ENCODE data around the gene OSBPL5.

OSBPL5 gene

GRCh38 chr11:3051196-3052108, 113.7 kb downstream of the OSBPL5 start:
- no peak for TF ChIP-seq CTCF (IDR thresholded peaks at IDR 0.05; ENCODE audit: insufficient read depth, low read length, missing control alignments)
- no peak for DNase-seq (ENCODE audit: low read depth, low spot score)
- ChIA-PET POLR2A (interaction anchor here (1.0 kb wide), 1 partner anchor 61 kb away, joined by 3 read pairs; no protein-coding TSS in a partner anchor), CTCF (interaction anchor here (7.4 to 10.8 kb wide), 2 partner anchors 16 to 37 kb away, joined by 77 to 109 read pairs; no protein-coding TSS in a partner anchor)
- H3K4me3 ChIP-seq (ENCODE audit: low read depth, low read length) = no peak overlapping the region

GRCh38 chr11:3050386-3051195, 114.5 kb downstream of the OSBPL5 start:
- CTCF ChIA-PET = interaction anchor here (7.4 to 10.8 kb wide), 2 partner anchors 15 to 38 kb away, joined by 77 to 109 read pairs; no protein-coding TSS in a partner anchor
- POLR2A ChIA-PET = no interaction called here
- no peak overlapping the region for H3K4me3 ChIP-seq (ENCODE audit: low read depth, low read length)
- no peak for TF ChIP-seq CTCF (IDR thresholded peaks at IDR 0.05; ENCODE audit: insufficient read depth, low read length, missing control alignments)
- no peak for DNase-seq (ENCODE audit: low read depth, low spot score)

- peak; percentile 53 for TF ChIP-seq CTCF (IDR thresholded peaks at IDR 0.05; ENCODE audit: insufficient read depth, low read length, missing control alignments)
- ChIA-PET POLR2A (no interaction called here), CTCF (interaction anchor here (1.0 to 10.8 kb wide), 6 partner anchors 10 to 39 kb away, joined by 3 to 109 read pairs (median 4); no protein-coding TSS in a partner anchor)
- peak overlapping the region; percentile 41 for H3K4me3 ChIP-seq (ENCODE audit: low read depth, low read length)
- DNase-seq (ENCODE audit: low read depth, low spot score) = peak; percentile 79
Observed at GRCh38 chr11:3049430-3050243, 115.5 kb downstream of the OSBPL5 start.

- DNase-seq (ENCODE audit: low read depth, low spot score) = no peak
- CTCF ChIA-PET = interaction anchor here (1.7 to 10.8 kb wide), 3 partner anchors 8 to 41 kb away, joined by 5 to 109 read pairs (median 77); no protein-coding TSS in a partner anchor
- POLR2A ChIA-PET = interaction anchor here (0.7 kb wide), 1 partner anchor 10 kb away, joined by 4 read pairs; no protein-coding TSS in a partner anchor
- H3K4me3 ChIP-seq (ENCODE audit: low read depth, low read length) = no peak overlapping the region
- no peak for TF ChIP-seq CTCF (IDR thresholded peaks at IDR 0.05; ENCODE audit: insufficient read depth, low read length, missing control alignments)
Observed at GRCh38 chr11:3047637-3048036, 117.5 kb downstream of the OSBPL5 start.

- no peak for DNase-seq (ENCODE audit: low read depth, low spot score)
- POLR2A ChIA-PET = interaction anchor here (1.3 kb wide), 1 partner anchor 11 kb away, joined by 7 read pairs; the partner anchor contains the start of gene CARS1
Observed at GRCh38 chr11:3046641-3047040, 118.5 kb downstream of the OSBPL5 start.

More at GRCh38 chr11:3046641-3047040, 118.5 kb downstream of the OSBPL5 start:
- CTCF ChIA-PET = interaction anchor here (0.8 to 10.8 kb wide), 3 partner anchors 11 to 42 kb away, joined by 3 to 109 read pairs (median 77); no protein-coding TSS in a partner anchor
- H3K4me3 ChIP-seq (ENCODE audit: low read depth, low read length) = no peak overlapping the region
- no peak for TF ChIP-seq CTCF (IDR thresholded peaks at IDR 0.05; ENCODE audit: insufficient read depth, low read length, missing control alignments)
